HepG2 (cell line): Measurements from ENCODE around the gene BMP8A. TPM values are rescaled to one million over a fixed set of nuclear protein-coding genes. Genes with fewer than 3 reads are reported as not detected.

Experiments
- ATAC-seq: fragments of 200-7000 bp; cut with Tn5 transposase; 3 replicates; pipeline ENCODE4 v1.9.1; 2020; ENCODE audit warnings: mild to moderate bottlenecking, moderate library complexity
- BruUV-seq: library from RNA; stranded (reverse); fragments of 400-500 nt; replicated peaks from 2 replicates; lab custom pipeline; 2021; lab: Mats Ljungman, UMichigan
- CTCF ChIA-PET: fragments of 300-600 bp; formaldehyde crosslinking; extraction: SDS; loops from one replicate; lab custom pipeline; 2021; ENCODE audit warnings: low total read pairs, inconsistent platforms, low intra/inter-chr PET ratio; lab: Yijun Ruan, JAX
- POLR2A ChIA-PET: fragments of 350-600 bp; sonication (Branson Sonifier 250); formaldehyde crosslinking; loops from one replicate; lab custom pipeline; 2020; ENCODE audit warnings: antibody characterized with exemption, inconsistent platforms; lab: Yijun Ruan, JAX
- DNase-seq: peaks from one replicate; pipeline ENCODE4 v3.0.0-alpha.2; 2015; ENCODE audit warnings: low spot score
- FAIRE-seq: peaks from 3 replicates; lab custom pipeline; 2011; peaks lifted over from hg19 to GRCh38; lab: Jason Lieb, UNC
- H2AFZ ChIP-seq: one replicate; pipeline ENCODE4 v1.6.1; 2011; ENCODE audit warnings: low read length, inconsistent platforms
- H3K27ac ChIP-seq: fragments of 300-600 bp; 3 replicates; pipeline ENCODE4 v1.8.0; 2011; ENCODE audit warnings: mixed run types, mild to moderate bottlenecking, mixed read lengths, low read length, inconsistent platforms; ENCODE audit not compliant: insufficient read depth; ENCODE audit errors: extremely low read length
- H3K27me3 ChIP-seq, 2 experiments: fragments of 200-600 bp in 1 of 2; 2 replicates in 1 of 2; 3 replicates in 1 of 2; pipeline versions ENCODE4 v1.6.0 to v1.8.0; 2011; ENCODE audit warnings: low read length in 2 of 2, mild to moderate bottlenecking in 2 of 2, moderate library complexity in 2 of 2, inconsistent platforms in 1 of 2; ENCODE audit not compliant: insufficient read depth in 2 of 2, control insufficient read depth in 1 of 2
- H3K36me3 ChIP-seq, 2 experiments: fragments of 200-600 bp in 1 of 2; replicated peaks in 1 of 2; 2 replicates in 1 of 2; 3 replicates in 1 of 2; pipeline versions ENCODE4 v1.5.1 to v1.8.0; 2011; ENCODE audit warnings: low read length in 2 of 2, inconsistent platforms in 1 of 2; ENCODE audit not compliant: insufficient read depth in 2 of 2, control insufficient read depth in 1 of 2
- H3K4me1 ChIP-seq: 2 replicates; pipeline ENCODE4 v1.5.1; 2012; ENCODE audit warnings: low read length, inconsistent platforms; ENCODE audit not compliant: insufficient read depth
- H3K4me2 ChIP-seq: 2 replicates; pipeline ENCODE4 v1.6.0; 2011; ENCODE audit warnings: low read depth, low read length, inconsistent platforms
- H3K4me3 ChIP-seq, 3 experiments: fragments of 200-600 bp in 1 of 3; sonication (generic), shearing (Covaris generic) in 1 of 3; replicated peaks in 1 of 3; 2 replicates each; pipeline ENCODE4 v1.5.1; 2011 to 2016; ENCODE audit warnings: low read length in 3 of 3, inconsistent platforms in 2 of 3, low read depth in 2 of 3, mild to moderate bottlenecking in 2 of 3, control low read depth in 1 of 3, mixed read lengths in 1 of 3; ENCODE audit not compliant: insufficient read depth in 1 of 3
- H3K79me2 ChIP-seq: one replicate; pipeline ENCODE4 v1.6.1; 2011; ENCODE audit warnings: low read length, inconsistent platforms; ENCODE audit not compliant: insufficient read depth
- H3K9ac ChIP-seq: 2 replicates; pipeline ENCODE4 v1.6.0; 2011; ENCODE audit warnings: mild to moderate bottlenecking, low read depth, low read length, inconsistent platforms; ENCODE audit not compliant: insufficient read depth
- H3K9me3 ChIP-seq: 2 replicates; pipeline ENCODE4 v1.5.1; 2012; ENCODE audit warnings: mild to moderate bottlenecking, low read length
- H4K20me1 ChIP-seq: 2 replicates; pipeline ENCODE4 v1.6.0; 2011; ENCODE audit warnings: inconsistent platforms, mild to moderate bottlenecking, low read length, moderate library complexity; ENCODE audit not compliant: insufficient read depth
- ATM ChIP-seq: fragments of 450-650 bp; IDR thresholded peaks from 2 replicates; pipeline ENCODE4 v1.7.1; 2017; ENCODE audit warnings: mild to moderate bottlenecking, borderline replicate concordance
- CSRNP2 ChIP-seq: sonication (generic); formaldehyde crosslinking; conservative IDR thresholded peaks from 2 replicates; pipeline ENCODE4 v1.8.0; 2022; ENCODE audit warnings: low read depth, missing genetic modification reagents
- KLF9 ChIP-seq: IDR thresholded peaks from 2 replicates; pipeline ENCODE4 v1.6.1; 2016; ENCODE audit warnings: low read depth
- PHB2 ChIP-seq: fragments of 450-650 bp; IDR thresholded peaks from 2 replicates; pipeline ENCODE4 v1.6.1; 2018; ENCODE audit not compliant: partially characterized antibody
- RELA ChIP-seq: sonication (generic); formaldehyde crosslinking; IDR thresholded peaks from 2 replicates; pipeline ENCODE4 v1.4.0; 2020; ENCODE audit warnings: missing genetic modification reagents
- ZBTB8A ChIP-seq: sonication (generic); formaldehyde crosslinking; IDR thresholded peaks from 2 replicates; pipeline ENCODE4 v1.4.0; 2020; ENCODE audit warnings: mild to moderate bottlenecking, low read depth, missing genetic modification reagents, borderline replicate concordance
- ZNF124 ChIP-seq: sonication (generic); formaldehyde crosslinking; IDR thresholded peaks from 2 replicates; pipeline ENCODE4 v1.4.0; 2020; ENCODE audit warnings: missing genetic modification reagents
- ZNF3 ChIP-seq: IDR thresholded peaks from 2 replicates; pipeline ENCODE4 v1.7.0; 2017; ENCODE audit warnings: inconsistent platforms
- ZNF629 ChIP-seq: sonication (generic); formaldehyde crosslinking; conservative IDR thresholded peaks from 2 replicates; pipeline ENCODE4 v1.5.0; 2020; ENCODE audit warnings: missing genetic modification reagents
- WGBS: methylation state at CpG from one replicate; pipeline ENCODE4 v1.1.6; 2017; ENCODE audit warnings: low lambda C conversion rate; 5-methylcytosine and 5-hydroxymethylcytosine counted together
- in situ Hi-C: cut with HindIII; loops from 2 replicates; pipeline ENCODE4 v1.10.0; 2017; ENCODE audit warnings: low pct_unique_long_range_greater_than_20kb; ENCODE audit not compliant: extremely low pct_ligation_motif_present
- intact Hi-C: fragments of 100-400 bp; cut with micrococcal nuclease; formaldehyde crosslinking; loops from one replicate; pipeline ENCODE4 v1.10.0; 2022; ENCODE audit not compliant: unreplicated experiment
- polyA plus RNA-seq, 8 experiments: library from polyadenylated mRNA; depleted of rRNA in 3 of 8; stranded (reverse) in 7 of 8; unstranded in 1 of 8; fragments of >200 nt; fragmentation: Illumina TruSeq in 4 of 8; extraction: Trizol in 4 of 8; gene quantifications; 2 replicates each; pipeline versions ENCODE4 v1.2.1 to v1.2.3, GENCODE V29; 2011 to 2016; ENCODE audit warnings: low read depth in 4 of 8, missing spikeins in 1 of 8, mixed read lengths in 1 of 8; ENCODE audit not compliant: insufficient read depth in 1 of 8
- total RNA-seq, 5 experiments: library from RNA; depleted of rRNA; stranded (reverse); fragments of >200 nt; fragmentation: Illumina TruSeq; extraction: Trizol; gene quantifications; 2 replicates each; pipeline ENCODE4 v1.2.3, GENCODE V29; 2016; ENCODE audit warnings: low read depth in 1 of 5
- TF ChIP-seq, protein P1 (sequence below): sonication (generic); formaldehyde crosslinking; conservative IDR thresholded peaks from 2 replicates; pipeline ENCODE4 v1.4.0; 2020; ENCODE audit warnings: missing genetic modification reagents
- TF ChIP-seq, protein P2 (sequence below): sonication (generic); formaldehyde crosslinking; IDR thresholded peaks from 2 replicates; pipeline ENCODE4 v1.5.0; 2020; ENCODE audit warnings: missing genetic modification reagents, mild to moderate bottlenecking, borderline replicate concordance
- TF ChIP-seq, protein P3 (sequence below), 2 experiments: sonication (generic) in 1 of 2; formaldehyde crosslinking in 1 of 2; IDR thresholded peaks; 2 replicates each; pipeline versions ENCODE4 v1.4.0 to v1.6.1; 2018 to 2020; ENCODE audit warnings: missing genetic modification reagents in 2 of 2, borderline replicate concordance in 1 of 2, low read depth in 1 of 2, mild to moderate bottlenecking in 1 of 2, missing biosample characterization in 1 of 2

The BMP8A gene
- total and polyA plus RNA-seq, 2 of the 13 experiments (the other 11 are each of a cell fraction or from before 2014, with no cell fraction given) = 0.05 TPM; not detected in 1

GRCh38 chr1:39478126-39478915 lies 13.1 kb upstream of the BMP8A start:
- DNase-seq = no peak
- Histone ChIP-seq H4K20me1 (no peaks in the 10 kb centered on the region), H2AFZ (no peak overlapping the region), H3K4me2 (no peak overlapping the region), H3K36me3 (peaks cover 18 to 41% of the 10 kb centered on the region in 2 experiments), H3K9ac (no peak overlapping the region), H3K79me2 (no peaks in the 10 kb centered on the region), H3K4me3 (no peak overlapping the region), H3K27me3 (no peaks in the 10 kb centered on the region), H3K4me1 (no peaks in the 10 kb centered on the region), H3K9me3 (no peaks in the 10 kb centered on the region), H3K27ac (no peak overlapping the region)
- no peak for FAIRE-seq
- intact Hi-C loops = no loop called here
- ATAC-seq = no peak
- POLR2A ChIA-PET = interaction anchor here (0.6 kb wide), 1 partner anchor 424 kb away, joined by 3 read pairs; the partner anchor contains the start of gene MYCL
- CTCF ChIA-PET = no interaction called here
- WGBS = 97% methylated on average over 5 of the region's 5 CpGs
- BruUV-seq = no TSS peak
- in situ Hi-C loops = no loop called here
- TF ChIP-seq ZNF629 (CRISPR knock-in tag) = no peak
- TF ChIP-seq ZNF124 (CRISPR knock-in tag) = no peak
- TF ChIP-seq KLF9 = no peak
- TF ChIP-seq PHB2 = no peak
- no peak for TF ChIP-seq ZBTB8A (CRISPR knock-in tag)
- no peak for TF ChIP-seq RELA
- TF ChIP-seq, protein P1, sequence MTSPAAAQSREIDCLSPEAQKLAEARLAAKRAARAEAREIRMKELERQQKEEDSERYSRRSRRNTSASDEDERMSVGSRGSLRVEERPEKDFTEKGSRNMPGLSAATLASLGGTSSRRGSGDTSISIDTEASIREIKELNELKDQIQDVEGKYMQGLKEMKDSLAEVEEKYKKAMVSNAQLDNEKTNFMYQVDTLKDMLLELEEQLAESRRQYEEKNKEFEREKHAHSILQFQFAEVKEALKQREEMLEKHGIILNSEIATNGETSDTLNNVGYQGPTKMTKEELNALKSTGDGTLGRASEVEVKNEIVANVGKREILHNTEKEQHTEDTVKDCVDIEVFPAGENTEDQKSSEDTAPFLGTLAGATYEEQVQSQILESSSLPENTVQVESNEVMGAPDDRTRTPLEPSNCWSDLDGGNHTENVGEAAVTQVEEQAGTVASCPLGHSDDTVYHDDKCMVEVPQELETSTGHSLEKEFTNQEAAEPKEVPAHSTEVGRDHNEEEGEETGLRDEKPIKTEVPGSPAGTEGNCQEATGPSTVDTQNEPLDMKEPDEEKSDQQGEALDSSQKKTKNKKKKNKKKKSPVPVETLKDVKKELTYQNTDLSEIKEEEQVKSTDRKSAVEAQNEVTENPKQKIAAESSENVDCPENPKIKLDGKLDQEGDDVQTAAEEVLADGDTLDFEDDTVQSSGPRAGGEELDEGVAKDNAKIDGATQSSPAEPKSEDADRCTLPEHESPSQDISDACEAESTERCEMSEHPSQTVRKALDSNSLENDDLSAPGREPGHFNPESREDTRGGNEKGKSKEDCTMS (CRISPR knock-in tag) = no peak
- no peak for TF ChIP-seq CSRNP2 (CRISPR knock-in tag)
- TF ChIP-seq, protein P2, sequence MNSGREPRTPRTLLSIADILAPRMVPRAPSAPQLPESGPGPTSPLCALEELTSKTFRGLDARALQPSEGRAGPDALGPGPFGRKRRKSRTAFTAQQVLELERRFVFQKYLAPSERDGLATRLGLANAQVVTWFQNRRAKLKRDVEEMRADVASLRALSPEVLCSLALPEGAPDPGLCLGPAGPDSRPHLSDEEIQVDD (CRISPR knock-in tag) = no peak
- TF ChIP-seq, protein P3, sequence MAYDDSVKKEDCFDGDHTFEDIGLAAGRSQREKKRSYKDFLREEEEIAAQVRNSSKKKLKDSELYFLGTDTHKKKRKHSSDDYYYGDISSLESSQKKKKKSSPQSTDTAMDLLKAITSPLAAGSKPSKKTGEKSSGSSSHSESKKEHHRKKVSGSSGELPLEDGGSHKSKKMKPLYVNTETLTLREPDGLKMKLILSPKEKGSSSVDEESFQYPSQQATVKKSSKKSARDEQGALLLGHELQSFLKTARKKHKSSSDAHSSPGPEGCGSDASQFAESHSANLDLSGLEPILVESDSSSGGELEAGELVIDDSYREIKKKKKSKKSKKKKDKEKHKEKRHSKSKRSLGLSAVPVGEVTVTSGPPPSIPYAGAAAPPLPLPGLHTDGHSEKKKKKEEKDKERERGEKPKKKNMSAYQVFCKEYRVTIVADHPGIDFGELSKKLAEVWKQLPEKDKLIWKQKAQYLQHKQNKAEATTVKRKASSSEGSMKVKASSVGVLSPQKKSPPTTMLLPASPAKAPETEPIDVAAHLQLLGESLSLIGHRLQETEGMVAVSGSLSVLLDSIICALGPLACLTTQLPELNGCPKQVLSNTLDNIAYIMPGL (CRISPR knock-in tag; IDR thresholded peaks at IDR 0.05; ENCODE audit: borderline replicate concordance in 1 of 2, low read depth in 1 of 2) = no peak
- no peak for TF ChIP-seq ZNF3 (CRISPR knock-in tag)
- TF ChIP-seq ATM = no peak
